GM19043 (cell line): ENCODE data around the gene CRYGS.
"Not testable (repeated sequence)": the region's sequence is repeated elsewhere in the genome, so short reads cannot be mapped to it uniquely, and the experiment has no call there.

Experiments
- ATAC-seq: cut with Tn5 transposase; IDR thresholded peaks from one replicate; pipeline ENCODE4 v1.9.1; 2021; ENCODE audit warnings: low read depth; ENCODE audit not compliant: unreplicated experiment

Gene CRYGS

DNA sequence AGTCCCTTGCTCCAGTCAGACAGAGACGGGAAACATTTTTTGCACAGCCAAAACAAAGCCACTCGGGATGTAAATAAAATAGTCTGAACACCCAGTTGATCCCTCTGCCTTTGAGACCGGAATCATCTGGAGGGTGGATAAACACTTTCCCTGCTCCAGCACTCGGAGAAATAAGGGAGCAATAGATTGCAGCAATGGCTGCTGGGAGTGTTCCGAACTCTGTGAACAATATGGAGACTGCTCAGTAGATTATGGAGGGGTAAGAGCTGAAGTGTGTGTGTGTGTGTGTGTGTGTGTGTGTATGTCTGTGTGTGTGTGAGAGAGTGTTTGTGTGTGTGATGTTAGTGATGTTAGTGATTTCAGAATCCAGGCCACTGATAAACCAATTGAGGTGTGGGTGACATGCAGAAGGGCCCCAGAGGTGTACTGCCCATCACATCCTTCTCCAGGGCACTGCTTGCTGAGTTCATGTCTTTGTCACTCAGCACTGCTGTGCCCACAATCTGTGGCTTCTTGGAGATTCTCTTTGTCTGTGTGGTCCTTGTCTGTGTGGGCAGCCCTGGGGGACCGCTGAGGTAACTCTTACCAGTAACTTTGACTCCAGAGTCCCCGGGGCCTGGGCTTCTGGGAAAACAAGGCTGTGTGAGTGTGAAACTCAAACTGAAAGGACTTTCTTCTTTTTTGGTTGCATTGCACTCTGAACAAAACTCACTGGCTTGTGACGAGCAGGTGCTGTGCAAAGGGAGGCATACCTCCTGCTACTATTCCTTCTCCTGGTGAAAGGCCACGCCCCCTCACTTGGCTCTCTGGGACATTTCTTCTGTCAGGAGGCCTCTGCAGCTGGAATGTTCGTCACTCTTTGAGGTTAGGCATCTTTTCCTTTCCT lies 23.0 kb downstream of the CRYGS start:
- peak; percentile 66 for ATAC-seq

DNA sequence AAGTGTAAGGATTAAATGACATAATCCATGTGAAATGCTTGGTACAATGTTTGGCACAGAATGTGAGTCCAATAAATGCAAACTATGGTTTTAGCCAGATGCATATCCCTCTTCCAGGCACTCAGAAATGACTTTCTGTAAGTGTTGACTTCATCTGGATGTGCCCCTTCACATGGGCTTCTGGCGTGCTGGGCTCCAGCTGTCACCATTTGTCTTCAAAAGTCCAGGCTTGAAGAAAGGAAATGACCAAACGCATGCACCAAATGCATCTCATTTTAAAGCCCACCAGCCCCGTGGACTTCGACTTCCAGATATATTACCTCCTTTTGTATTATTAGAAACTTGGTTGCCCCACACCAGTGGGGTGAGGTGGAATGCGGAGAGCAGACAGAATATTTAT lies 23.7 kb downstream of the CRYGS start:
- no peak for ATAC-seq

DNA sequence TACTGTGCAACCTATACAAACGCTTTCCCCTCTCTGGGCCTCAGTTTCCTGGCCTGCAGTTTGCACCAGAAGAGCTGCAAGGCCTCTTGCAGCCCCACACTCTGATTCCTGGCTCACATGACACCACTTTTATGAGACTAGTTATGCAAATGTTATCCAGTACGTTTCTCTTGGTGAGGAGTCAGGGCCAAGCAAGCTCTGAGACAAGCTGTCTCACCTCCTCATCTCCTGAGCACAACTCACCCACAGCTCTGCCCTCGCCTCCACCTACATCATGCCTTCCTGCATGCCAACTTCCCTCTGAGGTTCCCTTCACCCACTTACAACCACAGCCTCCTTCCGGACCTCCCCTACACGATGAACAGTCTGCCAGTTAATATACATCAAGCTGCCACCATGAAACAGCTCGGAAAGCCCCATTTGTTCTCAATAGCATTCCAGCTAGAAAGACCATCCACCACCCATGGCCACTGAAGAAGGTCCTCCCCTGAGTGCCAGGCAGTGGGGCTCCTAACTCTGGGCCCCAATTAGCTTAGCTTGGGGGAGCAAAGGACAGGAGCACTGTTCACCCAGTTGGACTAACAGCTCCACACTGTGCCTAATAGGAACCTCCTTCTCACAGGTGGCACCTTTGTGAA lies 25.0 kb downstream of the CRYGS start:
- peak; percentile 31 for ATAC-seq

DNA sequence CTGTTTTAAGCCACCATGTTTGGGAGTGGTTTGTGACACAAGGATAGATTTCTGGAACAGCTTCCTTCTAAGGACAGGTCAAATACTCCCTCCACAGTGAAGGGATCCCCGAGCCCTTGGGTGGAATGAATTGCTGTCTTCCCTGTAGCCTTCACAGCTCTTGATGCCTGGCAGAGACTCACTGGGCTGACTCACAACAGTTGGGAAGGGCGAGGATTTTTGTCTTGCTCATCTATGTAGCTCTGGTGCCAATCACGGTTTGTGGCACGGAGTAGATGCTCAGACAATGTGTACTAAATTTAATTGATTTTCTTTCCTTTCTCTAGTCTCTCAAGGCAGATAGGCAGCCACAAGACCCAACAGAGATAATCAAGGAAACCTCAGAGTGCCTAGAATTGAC lies 27.0 kb downstream of the CRYGS start:
- no peak for ATAC-seq

DNA sequence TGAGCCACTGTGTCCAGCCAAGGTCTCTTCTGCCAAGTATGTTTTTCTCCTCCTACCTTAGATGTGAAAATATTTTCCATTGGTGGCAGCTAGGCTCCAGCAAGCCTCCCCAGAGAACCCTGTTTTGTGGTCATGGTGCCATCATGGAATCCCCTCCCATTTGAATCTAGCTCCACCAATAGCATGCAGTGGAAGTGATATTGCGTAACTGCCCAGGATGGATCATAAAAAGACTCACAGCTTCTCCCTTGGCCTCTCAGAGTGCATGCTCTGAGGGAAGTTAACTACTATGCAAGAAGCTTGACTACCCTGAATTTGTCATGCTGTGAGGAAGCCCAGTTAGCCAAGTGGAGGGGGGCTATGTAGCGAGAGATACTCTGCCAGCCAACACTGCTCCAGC lies 27.5 kb downstream of the CRYGS start:
- ATAC-seq = no peak

DNA sequence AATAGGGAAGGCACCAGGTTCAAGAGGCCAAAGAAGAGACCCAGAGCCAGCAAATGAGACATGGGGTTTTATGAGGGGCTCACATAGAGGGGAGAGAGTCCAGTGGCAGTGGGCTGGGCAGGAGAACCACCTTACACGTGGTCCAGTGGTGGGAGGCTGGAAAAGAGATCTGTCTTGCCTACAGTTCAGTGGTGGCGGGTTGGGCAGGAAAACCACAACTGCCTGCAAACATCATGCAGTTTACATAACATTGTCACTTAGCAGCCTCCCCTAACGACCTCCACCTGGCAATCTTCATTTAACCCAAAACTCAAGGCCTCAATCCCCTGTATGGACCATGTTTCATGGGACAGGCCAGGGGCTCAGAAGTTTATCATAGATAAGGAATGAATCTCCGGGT lies 29.1 kb downstream of the CRYGS start:
- ATAC-seq = no peak

DNA sequence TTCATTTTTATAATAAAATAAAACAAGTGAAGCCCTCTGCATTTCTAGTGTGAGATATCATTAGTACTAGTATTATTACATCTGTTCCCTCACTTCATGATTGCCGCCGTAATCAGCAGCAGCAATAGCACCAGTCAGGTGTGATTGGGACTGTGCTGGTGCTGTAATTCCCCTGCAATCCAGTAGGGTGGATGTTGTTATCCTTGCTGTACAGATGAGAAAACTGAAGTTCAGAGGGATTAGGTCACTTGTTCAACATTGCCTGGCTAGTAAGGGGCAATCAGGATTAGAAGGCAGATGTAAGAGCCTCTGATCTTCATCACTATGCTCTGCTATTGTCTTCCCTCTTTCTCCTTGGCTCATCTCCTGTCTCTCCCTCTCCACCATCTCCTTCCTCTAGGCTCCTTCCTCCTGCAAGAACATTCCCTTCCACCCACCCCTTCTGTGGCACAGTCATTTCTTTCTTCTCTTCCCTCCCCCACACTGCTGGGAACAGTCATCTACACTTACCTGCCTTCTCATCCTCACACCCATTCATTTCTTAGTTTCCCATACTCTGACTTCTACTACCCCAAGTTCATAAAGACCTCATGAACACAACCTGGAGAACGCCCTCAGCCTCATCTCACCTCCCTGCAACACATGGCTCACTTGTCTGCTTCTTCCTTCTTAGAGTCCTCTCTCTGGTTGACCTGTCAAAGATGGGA lies 29.7 kb downstream of the CRYGS start:
- ATAC-seq = no peak

DNA sequence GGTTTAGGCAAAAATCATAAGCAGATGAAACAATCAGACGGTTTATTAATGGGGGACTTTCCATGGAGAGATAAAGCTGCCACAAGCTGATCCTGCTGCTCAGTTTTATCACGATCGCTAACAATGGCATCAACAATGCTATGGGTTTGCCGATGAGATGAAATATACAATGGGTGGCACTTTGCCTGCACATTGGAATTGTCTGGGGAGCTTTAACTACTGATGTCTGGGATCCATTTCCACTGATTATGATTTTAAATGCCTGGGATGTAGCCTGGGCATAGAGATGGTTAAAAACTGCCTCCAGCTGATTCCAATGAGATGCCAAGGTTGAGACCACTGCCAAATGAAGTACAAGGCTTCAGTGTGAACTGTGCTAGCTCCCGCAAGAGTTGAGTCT lies 30.8 kb downstream of the CRYGS start:
- no peak for ATAC-seq

DNA sequence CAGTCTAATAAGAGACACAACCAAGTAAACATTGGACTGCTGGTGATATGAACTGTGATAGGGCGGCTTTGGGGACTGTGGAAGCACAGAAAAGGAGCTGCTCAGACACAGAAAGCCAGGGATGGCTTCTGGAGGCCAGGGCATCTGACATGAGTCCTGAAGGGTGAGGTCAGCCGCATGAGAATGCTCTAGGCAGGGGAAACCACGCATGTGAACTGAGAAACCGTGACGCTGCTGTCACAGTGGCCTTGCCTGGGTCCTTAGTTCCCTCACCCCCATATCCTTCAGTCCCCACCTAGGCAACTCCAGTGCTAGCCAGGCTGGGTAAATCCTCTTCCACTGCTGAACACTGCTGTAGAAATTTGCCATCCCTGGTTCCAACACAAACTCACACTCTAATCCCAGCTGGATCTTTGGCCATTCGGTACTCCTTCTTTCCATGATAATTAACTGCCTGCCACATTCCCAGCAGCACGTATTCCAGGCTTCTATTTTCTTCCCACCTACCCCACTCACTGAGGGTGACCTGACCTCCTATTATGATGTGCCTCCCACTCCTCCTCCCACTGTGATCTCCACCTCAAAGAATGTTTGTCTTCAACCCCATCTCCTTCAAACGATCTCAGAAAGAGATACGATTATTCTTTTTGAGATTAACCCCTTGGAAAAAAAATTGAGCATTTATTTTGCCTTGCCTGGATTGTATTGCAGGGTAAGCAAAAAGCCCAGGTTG lies 31.4 kb downstream of the CRYGS start:
- ATAC-seq = no peak

DNA sequence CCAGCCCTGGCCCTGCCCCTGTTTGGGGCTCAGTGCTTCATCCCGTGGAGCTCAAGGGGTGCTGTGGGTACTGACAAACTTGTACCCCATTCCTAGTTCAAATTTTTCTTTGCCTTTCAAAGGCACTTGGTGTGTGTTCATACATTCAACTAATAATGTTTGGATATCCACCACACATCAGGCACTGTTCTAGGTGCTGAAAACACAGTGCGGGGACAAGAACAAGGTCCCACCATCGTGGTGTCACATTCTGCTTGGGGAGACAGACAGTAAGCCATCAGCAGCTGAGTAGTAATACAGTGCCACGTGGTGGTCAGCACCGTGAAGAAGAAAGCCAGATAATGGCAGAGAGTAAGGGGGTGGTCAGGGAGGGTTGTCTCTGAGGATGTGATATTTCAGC lies 32.5 kb downstream of the CRYGS start:
- no peak for ATAC-seq

DNA sequence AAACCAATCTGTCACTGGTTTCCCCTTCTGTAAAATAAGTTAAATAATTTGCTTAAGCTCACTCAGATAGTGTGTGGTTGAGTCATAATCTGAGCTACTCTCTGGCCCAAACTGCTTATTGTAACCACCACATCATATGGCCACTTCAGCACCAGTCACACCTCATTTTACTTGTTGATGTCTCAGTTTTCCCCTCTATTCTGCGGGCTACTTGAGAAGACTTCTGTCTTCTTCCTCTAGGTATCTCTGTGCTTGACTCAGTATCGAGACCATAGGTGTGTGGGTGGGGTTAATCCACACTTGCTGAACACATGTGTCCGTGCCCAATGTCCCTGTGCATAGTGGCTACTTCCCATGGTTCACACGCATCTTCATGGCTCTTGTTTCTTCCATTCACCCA lies 32.9 kb downstream of the CRYGS start:
- peak; percentile 78 for ATAC-seq

DNA sequence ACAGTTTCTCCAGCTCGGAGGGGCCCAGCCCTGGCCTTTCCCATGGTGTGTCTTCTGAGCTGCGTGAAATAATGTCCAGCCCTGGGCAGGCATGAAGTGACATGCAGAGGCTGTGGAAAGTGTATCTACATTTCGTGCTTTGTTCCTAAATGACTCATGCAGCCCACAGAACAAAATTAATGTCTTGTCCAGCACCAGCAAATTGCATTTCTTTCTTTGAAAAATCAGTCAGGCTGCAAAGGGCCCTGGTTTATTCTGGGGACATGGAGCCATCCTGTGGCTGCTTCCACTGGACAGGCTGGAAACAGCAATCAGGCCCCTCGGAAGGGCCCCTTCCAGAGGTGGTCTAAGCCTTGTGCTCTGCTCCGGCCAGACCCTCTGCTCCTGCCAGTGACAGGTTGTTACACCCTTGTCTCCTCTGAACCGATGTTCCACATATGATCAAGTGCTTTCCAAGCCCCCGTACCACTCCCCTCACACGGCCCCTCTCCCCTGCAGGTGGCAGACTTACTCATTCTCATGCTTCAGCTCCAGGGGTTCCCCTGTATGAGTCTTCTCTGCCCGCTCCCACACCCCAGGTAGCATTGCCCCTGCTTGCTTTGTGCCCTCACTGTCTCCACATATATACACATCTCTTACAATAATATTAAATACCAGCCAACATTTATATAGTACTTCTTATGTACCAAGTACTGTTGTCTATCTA lies 33.7 kb downstream of the CRYGS start:
- no peak for ATAC-seq

DNA sequence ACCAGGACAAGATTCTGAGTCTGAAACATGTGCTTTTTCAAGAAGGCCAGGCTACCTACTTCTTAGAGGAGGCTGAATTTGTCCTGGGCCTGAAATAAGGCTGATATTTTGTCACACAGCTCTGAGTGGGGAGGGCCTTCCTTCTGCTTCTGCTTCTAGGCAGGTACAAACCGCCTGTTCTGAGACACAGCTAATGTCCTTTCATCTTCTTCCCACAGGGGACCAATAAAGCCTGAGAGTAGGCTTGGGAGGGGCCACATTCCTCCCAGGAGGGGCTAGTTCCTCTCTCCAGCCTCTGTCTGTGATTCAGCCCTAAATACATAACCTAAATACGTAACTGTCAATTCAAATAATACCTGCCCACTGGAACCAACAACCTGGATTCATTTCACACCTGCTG lies 34.8 kb downstream of the CRYGS start:
- no peak for ATAC-seq

DNA sequence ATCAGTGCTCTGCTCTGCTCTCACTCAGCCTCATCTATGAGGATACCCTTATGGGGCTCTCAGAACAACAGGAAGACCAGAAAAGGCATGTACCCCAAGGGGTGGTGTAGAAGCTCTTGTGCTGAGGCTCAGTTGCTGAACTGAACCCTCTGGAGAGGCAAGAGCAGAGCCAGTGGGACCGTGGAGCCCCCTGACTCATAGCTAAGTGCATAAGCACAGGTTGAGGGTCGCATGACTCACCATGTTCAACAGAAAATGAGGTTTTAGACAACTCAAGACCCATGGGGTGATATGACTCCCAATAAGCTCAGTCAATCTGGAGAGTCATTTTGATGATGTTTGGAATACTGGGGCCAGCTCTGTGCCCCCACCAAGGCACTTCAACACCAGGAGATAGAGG lies 37.3 kb downstream of the CRYGS start:
- ATAC-seq = no peak

DNA sequence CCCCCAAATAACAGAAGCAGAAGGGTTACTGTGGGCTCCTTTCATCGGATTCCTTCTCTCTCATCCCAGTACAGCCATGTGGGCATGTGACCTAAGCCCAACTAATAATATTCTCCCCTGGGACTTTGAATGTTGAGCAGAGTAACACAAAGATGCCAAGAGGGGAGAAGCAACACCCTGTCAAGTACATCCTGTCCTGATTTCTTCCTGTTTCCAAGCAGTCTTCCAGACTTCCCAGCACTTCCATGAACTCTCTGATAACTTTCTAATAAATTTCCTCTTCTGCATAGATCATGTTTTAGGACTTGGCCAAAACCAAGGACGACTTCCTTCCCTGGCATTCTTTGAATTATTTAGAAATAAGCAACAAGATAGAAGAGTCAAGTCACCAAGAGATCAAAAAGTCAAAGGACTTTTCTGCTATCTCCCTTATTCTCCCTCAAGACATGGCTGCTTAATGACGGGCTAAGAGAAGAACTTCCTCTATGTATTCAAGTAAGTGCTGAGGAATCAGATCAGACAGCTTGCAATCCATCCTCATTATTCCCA lies 37.9 kb downstream of the CRYGS start:
- ATAC-seq = no peak

DNA sequence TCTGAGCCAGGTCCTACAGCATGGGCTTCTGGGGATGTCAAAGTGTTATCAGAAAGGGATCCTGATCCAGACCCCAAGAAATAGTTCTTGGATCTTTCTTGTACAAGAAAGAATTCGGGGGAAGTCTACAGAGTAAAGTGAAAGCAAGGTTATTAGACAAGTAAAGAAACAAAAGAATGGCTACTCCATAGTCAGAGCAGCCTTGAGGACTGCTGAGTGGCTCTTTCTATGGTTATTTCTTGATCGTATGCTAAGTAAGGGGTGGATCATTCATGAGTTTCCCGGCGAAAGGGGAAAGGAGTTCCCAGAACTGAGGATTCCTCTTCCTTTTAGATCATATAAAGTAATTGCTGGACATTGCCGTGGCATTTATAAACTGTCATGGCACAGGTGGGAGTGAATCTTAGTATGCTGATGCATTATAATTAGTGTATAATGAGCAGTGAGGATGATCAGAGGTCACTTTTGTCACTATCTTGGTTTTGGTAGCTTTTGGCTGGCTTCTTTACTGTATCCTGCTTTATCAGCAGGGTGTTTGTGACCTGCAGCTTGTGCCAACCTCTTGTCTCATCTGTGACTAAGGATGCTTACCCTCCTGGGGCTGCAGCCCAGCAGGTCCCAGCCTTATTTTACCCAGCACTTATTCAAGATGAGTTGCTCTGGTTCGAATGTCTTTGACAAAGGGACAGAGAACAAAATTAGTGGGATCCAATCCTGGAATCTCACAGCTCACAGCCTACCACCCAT lies 41.0 kb downstream of the CRYGS start:
- ATAC-seq = no peak

DNA sequence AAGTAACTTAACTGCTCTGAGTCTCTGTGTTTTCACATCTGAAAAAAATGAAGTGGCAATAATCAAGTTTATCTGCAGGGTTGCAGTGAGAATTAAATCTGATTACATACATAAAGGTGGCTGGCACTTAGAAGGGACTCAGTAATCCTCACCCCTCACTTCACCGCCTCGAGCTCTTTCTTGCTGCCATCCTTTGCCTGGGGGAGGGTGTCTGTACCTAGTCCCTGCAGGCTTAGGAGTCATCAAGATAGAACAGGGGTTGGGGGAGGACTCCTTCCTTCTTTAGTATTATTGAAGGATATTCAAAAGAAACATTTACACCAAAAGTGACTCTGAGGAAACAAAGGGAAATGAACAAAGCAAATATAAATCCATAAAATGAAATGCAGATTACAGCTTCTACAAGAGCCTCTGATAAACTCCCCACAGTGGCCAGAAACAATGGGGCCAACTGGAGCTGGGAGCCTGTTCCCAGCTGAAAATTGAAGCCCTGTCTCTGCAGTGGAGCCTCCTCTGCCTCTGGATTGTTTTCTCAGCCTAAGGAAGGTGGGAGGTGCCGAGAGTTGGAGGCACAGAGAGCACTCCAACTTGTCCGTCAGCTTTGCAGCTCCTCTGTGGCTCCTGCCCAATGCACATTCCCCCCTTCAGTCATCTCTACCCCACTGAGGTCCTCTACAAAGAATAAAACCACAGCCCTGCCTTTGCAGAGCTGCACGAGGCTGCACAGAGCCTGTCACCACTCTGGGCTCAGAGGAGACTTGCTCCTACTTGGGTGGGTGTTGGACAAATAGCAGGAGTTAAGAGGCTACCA lies 41.8 kb downstream of the CRYGS start:
- ATAC-seq = no peak

DNA sequence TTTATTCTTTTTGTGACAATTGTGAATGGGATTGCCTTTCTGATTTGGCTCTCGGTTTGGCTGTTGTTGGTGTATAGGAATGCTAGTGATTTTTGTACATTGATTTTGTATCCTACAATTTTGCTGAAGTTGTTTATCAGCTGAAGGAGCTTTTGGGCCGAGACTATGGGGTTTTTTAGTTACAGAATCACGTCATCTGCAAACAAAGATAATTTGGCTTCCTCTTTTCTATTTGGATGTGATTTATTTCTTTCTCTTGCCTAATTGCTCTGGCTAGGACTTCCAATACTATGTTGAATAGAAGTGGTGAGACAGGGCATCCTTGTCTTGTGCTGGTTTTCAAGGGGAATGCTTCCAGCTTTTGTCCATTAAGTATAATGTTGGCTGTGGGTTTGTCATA lies 44.2 kb downstream of the CRYGS start:
- ATAC-seq = not testable (repeated sequence)
